AG10803 (cell line): Measurements from ENCODE around the gene ZNF609.
"Not testable (repeated sequence)": the region's sequence is repeated elsewhere in the genome, so short reads cannot be mapped to it uniquely, and the experiment has no call there.

Source experiments
- DNase-seq: peaks from one replicate; pipeline ENCODE4 v3.0.0; 2010; ENCODE audit warnings: low read depth
- H3K4me3 ChIP-seq: 2 replicates; pipeline ENCODE4 v1.5.1; 2011; ENCODE audit warnings: mild to moderate bottlenecking, low read length, control low read depth
- CTCF ChIP-seq: conservative IDR thresholded peaks from 2 replicates; pipeline ENCODE4 v1.5.1; 2011; ENCODE audit warnings: mild to moderate bottlenecking, low read length, control low read depth, inconsistent platforms

Gene ZNF609

GRCh38 chr15:64483749-64484148 lies 23.4 kb downstream of the ZNF609 start:
- no peak overlapping the region for H3K4me3 ChIP-seq
- no peak for TF ChIP-seq CTCF

GRCh38 chr15:64485796-64486195 lies 25.4 kb downstream of the ZNF609 start:
- no peak overlapping the region for H3K4me3 ChIP-seq
- no peak for TF ChIP-seq CTCF
- no peak for DNase-seq

More at GRCh38 chr15:64483749-64484148, 23.4 kb downstream of the ZNF609 start:
- no peak for DNase-seq

- H3K4me3 ChIP-seq = no peak overlapping the region
- DNase-seq = peak; percentile 47
- no peak for TF ChIP-seq CTCF
Measured at GRCh38 chr15:64490598-64491259, 30.4 kb downstream of the ZNF609 start.

- DNase-seq = peak; percentile 20
- TF ChIP-seq CTCF = no peak
- no peak overlapping the region for H3K4me3 ChIP-seq
Measured at GRCh38 chr15:64493641-64494040, 33.3 kb downstream of the ZNF609 start.

GRCh38 chr15:64495968-64496367 lies 35.6 kb downstream of the ZNF609 start:
- DNase-seq, H3K4me3 ChIP-seq: not testable (repeated sequence)

GRCh38 chr15:64500695-64501395 lies 40.5 kb downstream of the ZNF609 start:
- no peak for TF ChIP-seq CTCF
- DNase-seq = no peak
- H3K4me3 ChIP-seq = no peak overlapping the region

- DNase-seq = no peak
- H3K4me3 ChIP-seq = no peak overlapping the region
- no peak for TF ChIP-seq CTCF
Measured at GRCh38 chr15:64501396-64501715, 41.0 kb downstream of the ZNF609 start.
